HG02981 (cell line): ENCODE measurements around the gene PHACTR3.

ENCODE experiments used
- ATAC-seq: cut with Tn5 transposase; IDR thresholded peaks from one replicate; pipeline ENCODE4 v1.9.1; 2021; ENCODE audit warnings: mild to moderate bottlenecking, moderate library complexity; ENCODE audit not compliant: unreplicated experiment

The PHACTR3 gene

DNA sequence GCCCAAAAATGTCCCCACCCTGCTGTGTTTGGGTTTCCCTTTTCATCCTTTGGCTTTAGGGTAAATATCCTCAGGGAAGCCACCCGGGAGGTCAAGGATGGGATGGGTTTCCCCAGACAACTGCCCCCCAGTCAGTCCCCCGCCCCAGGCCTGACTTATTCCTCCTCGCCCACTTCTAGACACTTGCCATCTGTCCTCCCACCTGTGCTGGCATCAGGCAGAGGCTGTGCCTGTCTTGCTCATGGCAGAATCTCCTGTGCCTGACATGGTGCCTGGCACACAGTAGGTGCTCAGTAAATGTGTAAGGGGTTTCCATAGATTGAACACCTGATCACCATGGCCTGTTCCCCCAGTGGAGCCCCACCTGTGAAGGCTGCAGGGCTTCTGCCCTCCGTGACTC lies 141.8 kb downstream of the PHACTR3 start:
- no peak for ATAC-seq

DNA sequence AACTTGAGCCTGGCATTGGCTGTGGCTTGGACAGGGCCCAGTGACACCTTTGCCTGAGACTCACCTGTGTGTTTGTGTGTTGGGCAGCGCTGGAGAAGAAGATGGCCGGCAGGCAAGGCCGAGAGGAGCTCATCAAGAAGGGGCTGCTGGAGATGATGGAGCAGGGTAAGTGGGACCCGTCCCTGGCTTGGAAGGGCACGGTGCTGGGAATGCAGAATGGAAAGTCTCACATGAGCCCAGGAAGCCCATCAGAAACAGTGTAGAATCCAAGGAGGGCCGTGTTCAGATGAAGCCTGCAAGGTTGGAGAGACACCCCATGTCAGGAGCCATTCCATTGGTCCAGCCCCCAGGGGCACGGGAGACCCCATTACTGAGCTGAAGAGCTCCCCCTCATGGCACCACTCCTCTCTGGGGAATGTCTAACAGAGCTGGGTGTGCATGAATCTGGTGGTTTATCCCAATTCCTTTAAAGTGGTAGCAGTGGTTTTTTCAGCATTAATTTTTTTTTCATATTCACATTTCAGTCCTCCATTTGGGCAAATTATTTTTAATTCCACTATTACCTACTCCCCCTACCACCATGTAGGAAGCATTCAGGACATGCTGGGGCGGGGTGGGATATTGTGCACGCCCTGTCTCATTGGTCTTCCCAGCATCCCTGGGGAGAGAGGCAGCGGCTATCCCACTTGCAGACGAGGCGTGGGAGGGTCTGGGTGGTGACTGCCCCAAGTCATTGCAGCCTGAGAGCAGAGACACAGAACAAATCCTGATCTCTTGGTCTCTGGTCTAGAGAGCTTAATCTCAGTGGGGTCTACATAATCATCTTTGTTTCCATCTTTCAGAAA lies 143.6 kb downstream of the PHACTR3 start:
- no peak for ATAC-seq

DNA sequence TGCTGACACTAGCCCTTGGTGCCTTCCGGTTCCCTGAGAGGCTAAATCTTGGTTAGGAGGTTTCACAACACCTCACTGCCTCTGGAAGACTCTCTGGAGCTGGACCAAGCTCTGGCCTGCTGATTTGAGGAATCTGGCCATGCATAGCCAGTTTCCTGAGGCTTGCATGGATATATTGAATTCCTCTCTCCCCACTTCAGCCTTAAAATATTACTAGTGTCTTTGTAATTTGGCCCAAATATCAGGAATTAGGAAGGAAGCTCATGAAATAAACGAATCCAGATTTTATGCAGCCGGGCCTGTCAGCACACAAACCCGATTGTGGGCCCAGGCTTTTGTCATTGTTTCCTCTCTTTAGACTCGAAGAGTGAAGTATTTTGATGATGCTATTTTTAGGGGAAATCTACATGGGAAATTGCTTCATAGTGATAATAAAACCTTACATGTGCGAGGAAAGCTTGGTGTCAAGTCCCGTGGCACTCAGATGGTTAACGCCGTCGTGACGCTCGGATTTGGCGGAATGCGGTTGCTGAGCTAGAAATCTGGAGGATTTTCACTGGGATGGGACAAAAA lies 144.4 kb downstream of the PHACTR3 start:
- ATAC-seq: no peak

DNA sequence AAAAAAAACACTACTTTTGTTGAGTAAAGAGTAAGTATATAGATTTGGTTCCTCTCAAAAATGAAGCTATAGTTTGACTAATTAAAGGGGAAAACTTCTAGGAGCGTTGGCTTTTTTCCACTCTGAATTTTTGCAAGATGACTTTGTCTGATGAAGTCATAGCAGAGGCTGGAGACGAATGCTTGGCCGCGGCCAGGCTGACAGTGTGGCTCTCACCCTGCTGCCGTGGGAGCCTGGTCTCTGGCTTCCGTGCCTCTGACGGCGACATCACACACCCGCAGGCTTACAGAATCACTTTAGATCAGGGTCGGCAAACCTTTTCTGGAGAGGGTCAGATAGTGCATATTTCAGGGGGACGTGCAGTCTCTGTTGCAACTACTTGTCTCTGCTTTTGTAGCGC lies 145.0 kb downstream of the PHACTR3 start:
- ATAC-seq: no peak

DNA sequence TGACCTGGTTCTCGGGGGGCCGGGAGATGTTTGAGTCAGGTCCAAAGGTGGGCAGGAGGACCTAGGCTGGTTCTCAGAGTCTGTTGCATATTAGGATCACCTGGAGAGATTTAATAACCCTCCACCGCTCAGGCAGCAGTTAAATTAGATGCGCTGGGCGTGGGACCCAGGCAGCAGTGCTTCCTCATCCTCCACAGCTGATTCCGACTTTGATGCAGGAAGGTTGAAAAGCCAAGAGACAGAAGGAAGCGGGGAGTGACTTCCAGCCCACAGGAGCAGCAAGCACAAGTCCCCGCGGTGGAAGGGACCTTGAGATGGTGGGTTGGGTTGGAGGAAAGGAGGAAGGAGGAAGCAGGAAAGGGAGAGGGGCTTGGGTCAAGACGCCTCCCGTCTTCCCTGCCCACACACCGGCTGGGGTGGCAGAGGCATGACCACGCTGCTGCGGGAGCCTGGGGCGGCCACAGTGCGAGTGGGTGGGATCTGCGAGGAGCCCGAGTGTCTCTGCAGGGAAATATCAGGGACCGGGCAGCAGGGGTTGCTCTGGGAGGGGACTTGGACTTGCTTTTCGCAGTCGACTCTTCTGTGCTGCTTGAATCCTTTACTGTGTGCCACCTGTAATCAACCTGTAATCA lies 146.0 kb downstream of the PHACTR3 start:
- ATAC-seq: no peak

DNA sequence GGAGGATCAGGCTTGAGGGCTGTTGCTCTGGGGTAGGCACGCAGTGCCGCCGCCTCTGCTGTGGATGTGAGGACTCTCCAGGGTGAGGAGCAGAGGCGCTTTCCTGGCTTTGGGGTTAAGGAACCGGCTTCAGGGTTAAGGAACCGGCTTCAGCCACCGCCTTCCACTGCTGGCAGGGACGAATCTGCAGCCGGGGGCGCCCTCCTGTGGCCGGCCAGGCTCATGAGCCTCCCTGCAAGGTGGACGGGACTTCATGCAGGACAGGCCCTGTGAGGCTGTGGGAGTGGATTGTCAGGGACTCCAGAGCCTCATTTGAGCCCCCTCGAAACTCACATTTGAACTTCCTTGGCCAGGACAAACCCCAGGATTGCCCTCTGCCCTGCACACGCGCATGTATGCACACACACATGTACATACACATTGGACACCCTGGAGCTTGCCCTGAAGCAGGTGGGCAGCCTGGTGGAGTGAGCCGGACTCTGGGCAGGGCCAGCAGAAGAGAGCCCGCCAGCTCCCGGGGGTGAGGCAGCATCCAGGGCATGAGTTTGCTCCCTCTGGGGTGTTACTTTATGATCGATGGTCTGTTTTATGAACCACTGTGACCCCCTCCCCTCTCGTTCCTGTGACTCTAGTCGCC lies 146.9 kb downstream of the PHACTR3 start:
- peak; percentile 47 for ATAC-seq

DNA sequence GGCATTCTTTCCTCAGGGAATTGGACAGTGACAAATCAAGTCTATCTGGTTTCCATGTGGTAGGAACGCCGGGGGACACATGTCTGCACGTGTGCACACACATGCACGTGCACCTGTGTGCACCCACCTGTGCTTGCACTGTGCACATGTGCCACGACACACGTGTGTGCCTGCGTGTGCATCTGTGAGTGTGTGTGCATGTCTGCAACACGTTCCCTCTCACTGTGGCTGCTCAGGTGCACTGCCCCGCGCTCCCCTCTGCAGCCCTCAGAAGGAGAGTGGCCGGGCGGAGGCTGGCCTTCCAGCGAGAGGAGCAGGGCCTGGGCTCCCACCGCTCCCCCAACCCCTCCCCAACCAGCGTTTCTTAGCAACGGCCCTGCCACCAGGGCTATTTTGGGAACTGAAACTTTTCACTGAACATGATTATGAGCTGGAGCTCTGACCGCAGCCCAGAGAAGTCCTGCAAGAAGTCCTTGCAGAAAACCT lies 147.8 kb downstream of the PHACTR3 start:
- peak; percentile 76 for ATAC-seq

DNA sequence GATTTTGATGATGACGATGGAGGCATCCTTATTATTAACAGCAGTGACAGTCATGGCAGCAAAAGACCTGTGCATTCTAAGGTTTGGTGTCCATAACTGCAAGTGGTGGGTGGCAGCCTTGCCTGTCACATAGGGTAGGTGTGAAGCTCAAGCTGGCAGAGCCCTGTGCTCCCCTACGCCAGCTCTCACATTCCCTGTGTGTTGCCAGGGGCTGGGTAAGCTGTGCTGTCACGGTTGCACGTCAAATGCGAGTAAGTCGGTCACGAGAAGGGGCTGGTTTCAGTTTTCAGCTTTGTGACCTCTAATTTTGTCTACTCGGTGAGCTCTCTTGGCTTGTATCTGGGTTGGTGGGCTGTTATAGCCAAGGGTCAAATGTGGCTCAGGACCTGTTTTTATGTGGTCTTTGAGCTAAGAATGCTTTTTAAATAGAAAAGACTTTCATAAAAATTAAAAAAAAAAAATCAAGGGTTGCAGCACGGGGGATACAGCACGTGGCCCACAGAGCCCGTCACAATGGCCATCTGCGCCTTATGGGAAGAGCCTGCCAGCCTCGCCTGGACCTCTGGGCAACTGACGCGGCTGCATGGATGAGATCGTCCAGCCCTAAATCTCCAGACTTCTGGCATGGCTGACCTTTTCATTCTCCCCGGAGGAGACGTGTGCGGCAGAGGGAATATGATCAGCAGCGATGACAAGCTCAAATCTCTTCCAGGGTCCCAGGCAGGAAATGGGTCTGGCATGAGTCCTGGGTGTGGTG lies 148.5 kb downstream of the PHACTR3 start:
- no peak for ATAC-seq

DNA sequence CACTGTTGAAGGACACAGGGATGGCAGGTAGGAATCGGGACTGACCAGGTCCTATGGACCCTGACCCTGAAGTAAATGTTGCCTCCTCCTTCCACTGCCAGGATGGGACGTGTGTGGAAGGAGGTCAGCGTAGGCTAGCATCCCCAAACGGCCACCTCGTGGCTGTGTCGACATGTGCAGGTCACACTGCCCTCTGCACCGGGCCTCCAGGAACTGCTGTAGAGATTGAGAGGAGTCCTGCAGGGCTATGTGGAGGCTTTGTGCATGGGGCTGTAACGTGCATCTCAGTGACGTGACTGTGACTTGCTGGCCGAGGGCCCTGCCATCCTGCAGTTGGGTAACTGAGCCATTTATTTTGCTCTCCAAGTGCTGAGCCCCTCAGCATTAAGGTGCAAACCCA lies 149.5 kb downstream of the PHACTR3 start:
- no peak for ATAC-seq

DNA sequence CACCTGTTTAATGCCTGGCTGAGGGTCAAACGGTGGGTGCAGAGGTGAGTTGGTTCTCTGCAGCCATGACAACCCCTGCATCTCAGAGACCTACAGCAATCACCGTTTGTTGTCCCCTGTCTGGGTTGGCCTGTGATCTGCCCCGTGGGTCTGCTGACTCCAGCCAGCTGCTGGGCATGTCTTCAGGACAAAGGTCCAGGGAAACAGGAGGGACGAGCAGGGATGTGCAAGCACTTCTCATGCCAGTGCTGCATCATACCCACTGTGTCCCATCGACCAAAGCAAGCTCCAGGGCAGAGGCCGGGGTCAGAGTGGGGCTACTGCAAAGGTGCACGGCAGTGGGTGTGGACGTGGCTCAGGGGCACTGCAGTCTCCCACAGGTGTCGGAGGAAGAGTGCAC lies 150.2 kb downstream of the PHACTR3 start:
- no peak for ATAC-seq

DNA sequence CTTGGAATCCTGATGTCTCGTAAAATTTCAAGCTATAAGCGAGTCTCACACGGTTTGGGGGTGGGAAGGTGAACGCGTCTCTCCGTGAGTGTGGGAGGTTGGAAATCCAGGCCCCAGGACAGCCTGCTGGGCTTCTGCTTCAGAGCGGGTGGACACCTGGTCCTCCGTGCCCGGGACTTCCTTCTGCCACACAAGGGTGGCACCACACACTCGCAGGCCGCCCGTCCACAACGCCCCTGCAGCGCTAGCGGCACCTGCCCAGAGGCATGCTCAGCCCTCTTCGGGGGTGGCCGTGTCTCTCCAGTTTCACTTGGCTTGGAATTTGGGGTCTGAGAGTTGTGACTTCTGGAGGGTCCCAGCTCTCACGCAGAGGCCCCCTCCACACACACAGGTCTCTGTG lies 151.9 kb downstream of the PHACTR3 start:
- ATAC-seq: no peak

DNA sequence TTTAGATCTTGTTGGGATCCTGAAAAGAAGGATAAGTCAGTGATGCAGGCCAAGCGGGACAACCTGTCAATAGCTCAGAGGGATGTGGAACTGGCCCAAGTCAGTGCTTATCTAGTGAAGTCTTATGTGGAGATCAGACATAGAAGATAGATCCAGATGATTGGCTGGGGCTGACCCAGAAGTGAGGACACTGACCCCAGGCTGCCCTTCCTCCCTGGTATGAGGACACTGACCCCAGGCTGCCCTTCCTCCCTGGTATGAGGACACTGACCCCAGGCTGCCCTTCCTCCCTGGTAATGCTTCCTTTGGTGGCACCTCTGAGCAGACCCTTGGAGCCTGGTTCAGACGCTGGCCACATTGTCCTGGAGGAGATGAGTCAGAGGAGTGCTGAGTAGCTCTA lies 159.7 kb downstream of the PHACTR3 start:
- ATAC-seq: no peak

DNA sequence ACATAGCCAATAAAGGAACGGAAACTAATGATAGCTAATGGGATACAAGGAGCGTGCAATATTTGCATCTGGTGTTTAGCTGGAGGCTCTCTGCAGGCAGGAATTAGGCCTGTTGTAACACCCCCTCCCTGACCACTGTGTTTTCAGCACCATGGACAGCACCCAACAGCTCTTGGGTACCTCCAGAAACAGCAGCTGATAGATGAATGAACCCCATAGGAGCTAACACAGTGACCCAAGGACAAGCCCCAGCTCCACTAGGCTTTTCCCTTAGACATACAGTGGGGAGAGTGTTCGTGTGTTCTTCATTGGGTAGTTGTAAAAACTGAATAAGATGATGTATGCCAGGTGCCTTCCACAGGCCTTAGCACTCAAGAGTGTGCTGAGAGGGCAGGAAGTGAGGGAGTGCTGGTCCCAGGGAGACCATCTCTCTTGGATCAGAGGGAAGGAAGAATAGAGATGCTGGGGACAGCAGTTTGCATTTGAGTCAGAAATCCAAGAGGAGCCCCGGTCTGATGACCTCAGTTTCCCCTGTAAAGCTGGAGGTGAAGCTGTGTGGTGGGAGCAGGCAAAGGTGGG lies 161.3 kb downstream of the PHACTR3 start:
- no peak for ATAC-seq

DNA sequence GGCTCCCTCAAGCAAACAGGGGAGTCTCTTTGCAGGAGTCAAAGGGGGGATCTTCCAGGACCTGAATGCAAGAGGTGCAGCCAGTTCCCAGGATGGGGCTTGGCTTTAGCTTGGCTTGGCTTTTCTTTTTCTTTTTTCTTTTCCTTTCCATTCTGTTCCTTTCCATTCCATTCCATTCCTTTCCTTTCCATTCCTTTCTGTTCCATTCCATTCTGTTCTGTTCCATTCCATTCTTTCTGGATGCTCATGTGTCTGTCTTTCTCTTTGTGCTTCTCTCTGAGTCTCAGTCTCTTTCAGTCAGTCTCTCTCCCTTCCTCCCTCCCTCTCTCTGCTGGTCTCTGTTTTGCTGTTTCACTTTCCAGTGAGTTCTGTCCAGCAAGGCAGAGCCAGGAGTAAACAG lies 163.3 kb downstream of the PHACTR3 start:
- no peak for ATAC-seq

DNA sequence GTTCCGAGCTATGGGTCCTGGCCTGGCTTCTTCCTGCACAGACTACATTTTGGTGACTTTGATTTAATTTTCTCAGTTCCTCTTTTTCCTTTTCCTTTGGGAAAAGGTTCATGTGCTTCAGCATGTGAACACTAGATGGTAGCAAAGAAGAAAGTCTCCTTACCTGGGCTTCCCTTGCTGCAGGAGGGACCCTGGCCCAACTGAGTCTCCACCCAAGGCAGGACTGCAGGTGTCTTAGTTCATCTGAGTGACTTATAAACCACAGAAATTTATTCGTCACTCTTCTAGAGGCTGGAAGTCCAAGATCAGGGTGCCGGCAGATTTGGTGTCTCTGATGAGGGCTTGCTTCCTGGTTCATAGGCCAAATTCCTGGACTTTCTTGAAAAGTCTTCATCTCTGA lies 165.9 kb downstream of the PHACTR3 start:
- no peak for ATAC-seq

DNA sequence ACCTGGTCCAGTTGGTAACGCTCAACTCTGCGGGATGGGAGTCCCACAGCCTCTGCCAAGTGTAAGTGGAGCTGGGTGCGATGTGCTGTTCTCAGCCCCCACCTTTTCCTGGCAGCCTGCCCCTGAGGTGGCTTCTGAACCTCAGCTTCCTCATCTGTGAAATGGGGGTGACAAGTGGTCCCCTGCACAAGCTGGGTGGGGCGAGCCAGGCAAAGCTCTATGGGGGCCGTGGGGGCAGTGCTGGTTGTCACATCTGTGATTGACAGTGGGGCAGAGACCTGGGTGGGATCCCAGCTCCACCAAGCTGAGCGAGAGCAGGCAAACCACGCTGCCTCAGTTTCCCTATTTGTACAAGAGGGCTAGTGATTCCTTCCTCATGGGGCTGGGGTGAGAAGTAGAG lies 166.5 kb downstream of the PHACTR3 start:
- ATAC-seq: no peak

DNA sequence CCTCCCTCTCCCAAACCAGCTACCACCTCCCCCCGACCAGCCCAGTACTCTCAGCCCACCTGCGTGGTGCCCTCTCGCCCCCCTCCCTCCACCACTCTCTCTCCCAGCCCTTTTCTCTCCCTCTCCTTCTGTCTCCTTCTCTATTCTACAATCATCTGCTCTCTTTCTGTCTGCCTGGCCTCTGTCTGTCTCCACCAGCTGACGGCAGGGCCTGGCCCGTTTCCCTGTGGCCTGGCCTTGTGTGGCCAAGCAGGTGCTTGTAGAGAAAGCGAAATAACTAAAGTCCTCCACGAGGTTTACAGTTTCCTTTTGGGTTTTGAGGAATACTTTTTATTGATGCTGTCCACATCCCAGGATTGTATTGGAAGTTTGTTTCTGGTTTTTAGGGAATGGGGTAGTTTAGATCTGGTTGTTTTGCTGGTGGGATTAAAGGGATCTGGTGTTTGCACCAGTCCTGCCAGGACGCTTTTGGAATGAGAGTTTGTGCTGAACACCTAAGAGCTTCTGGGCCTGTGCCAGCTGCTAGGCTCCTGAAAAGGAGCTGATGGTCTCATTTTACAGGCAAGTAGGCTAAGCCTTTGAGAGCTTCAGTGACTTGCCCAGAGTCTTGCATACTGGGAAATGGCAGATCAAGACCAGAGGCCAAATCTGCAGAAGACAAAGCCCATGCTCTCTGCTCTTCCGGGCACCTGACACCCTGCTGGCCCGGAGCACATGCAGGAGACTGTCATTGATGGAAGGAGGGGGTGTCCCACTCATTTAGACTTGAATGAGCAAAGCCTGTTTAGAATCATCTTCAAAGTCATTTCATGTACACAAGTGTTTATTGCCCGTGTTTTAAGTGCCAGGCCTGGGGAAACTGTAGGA lies 167.4 kb downstream of the PHACTR3 start:
- ATAC-seq: no peak

DNA sequence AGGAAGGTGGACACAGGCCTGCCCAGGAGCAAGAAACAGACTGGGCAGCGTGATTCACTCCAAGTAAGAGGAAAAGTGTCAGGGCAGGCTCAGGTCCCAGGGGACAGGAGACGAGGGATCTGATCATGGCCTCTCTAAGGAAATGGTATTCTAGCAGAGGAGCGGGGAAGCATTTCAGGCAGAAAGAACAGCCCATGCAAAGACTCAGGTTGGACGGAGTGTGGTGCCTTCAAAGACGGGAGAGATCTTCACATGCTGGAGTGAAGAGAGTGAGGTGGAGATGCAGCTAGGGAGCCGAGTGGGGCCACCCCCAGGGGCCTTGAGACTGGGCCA lies 168.0 kb downstream of the PHACTR3 start:
- no peak for ATAC-seq
